Osteoblast (primary cell): ENCODE results near the gene AOPEP. TPM values are rescaled to one million over a fixed set of nuclear protein-coding genes. Genes with fewer than 3 reads are reported as not detected.

Experiments used
- DNase-seq: peaks from one replicate; pipeline ENCODE4 v3.0.0; 2011; ENCODE audit warnings: low spot score, mixed read lengths; ENCODE audit not compliant: insufficient read length; ENCODE audit errors: missing footprints
- H2AFZ ChIP-seq: 2 replicates; pipeline ENCODE4 v1.6.0; 2011; ENCODE audit warnings: mild to moderate bottlenecking, low read length
- H3K27ac ChIP-seq: 2 replicates; pipeline ENCODE4 v1.5.1; 2011; ENCODE audit warnings: mild to moderate bottlenecking, low read depth, low read length, moderate library complexity
- H3K27me3 ChIP-seq: 2 replicates; pipeline ENCODE4 v1.6.0; 2012; ENCODE audit warnings: mild to moderate bottlenecking, control low read depth, inconsistent platforms, low read length, moderate library complexity; ENCODE audit not compliant: insufficient read depth
- H3K36me3 ChIP-seq: 2 replicates; pipeline ENCODE4 v1.5.1; 2011; ENCODE audit warnings: mild to moderate bottlenecking, low read length, control low read depth, moderate library complexity; ENCODE audit not compliant: insufficient read depth
- H3K4me1 ChIP-seq: 2 replicates; pipeline ENCODE4 v1.5.1; 2011; ENCODE audit warnings: mild to moderate bottlenecking, low read length, control low read depth, moderate library complexity; ENCODE audit not compliant: insufficient read depth
- H3K4me2 ChIP-seq: 2 replicates; pipeline ENCODE4 v1.6.0; 2011; ENCODE audit warnings: mild to moderate bottlenecking, low read length; ENCODE audit not compliant: insufficient read depth
- H3K4me3 ChIP-seq: fragments of 200-600 bp; sonication (generic); 3 replicates; pipeline ENCODE4 v1.5.1; 2012; ENCODE audit warnings: mild to moderate bottlenecking, low read length, inconsistent platforms; ENCODE audit not compliant: insufficient read depth
- H3K79me2 ChIP-seq: 2 replicates; pipeline ENCODE4 v1.6.0; 2012; ENCODE audit warnings: mild to moderate bottlenecking, low read length, control low read depth, inconsistent platforms; ENCODE audit not compliant: insufficient read depth
- H3K9me3 ChIP-seq: 2 replicates; pipeline ENCODE4 v1.5.1; 2011; ENCODE audit warnings: low read depth, low read length, control low read depth
- H4K20me1 ChIP-seq: 2 replicates; pipeline ENCODE4 v1.6.0; 2012; ENCODE audit warnings: mild to moderate bottlenecking, low read length, control low read depth; ENCODE audit not compliant: insufficient read depth
- CTCF ChIP-seq: IDR thresholded peaks from 2 replicates; pipeline ENCODE4 v1.5.1; 2011; ENCODE audit warnings: mild to moderate bottlenecking, low read depth, low read length, moderate library complexity; ENCODE audit errors: extremely low read depth
- total RNA-seq: library from RNA; depleted of rRNA; stranded (reverse); fragments of >200 nt; gene quantifications from 2 replicates; pipeline ENCODE4 v1.2.3, GENCODE V29; 2012

Gene AOPEP
- total RNA-seq, 1 donor: 131 TPM

GRCh38 chr9:95021166-95021886 lies 294.8 kb downstream of the AOPEP start:
- H3K27me3 ChIP-seq: no peaks in the 10 kb centered on the region
- peaks cover 81% of the 10 kb centered on the region for H3K4me1 ChIP-seq
- no peak overlapping the region for H3K4me2 ChIP-seq
- H3K36me3 ChIP-seq: peaks cover 79% of the 10 kb centered on the region
- no peak for TF ChIP-seq CTCF
- no peaks in the 10 kb centered on the region for H3K9me3 ChIP-seq
- DNase-seq: no peak
- H3K4me3 ChIP-seq: no peak overlapping the region
- H2AFZ ChIP-seq: no peak overlapping the region
- H4K20me1 ChIP-seq: peaks cover 15% of the 10 kb centered on the region
- peaks cover 89% of the 10 kb centered on the region for H3K79me2 ChIP-seq
- H3K27ac ChIP-seq: peak overlapping the region; percentile 89

- H3K4me3 ChIP-seq: no peak overlapping the region
- no peaks in the 10 kb centered on the region for H3K27me3 ChIP-seq
- no peak for TF ChIP-seq CTCF
Measured at GRCh38 chr9:95022657-95023056, 296.2 kb downstream of the AOPEP start.

GRCh38 chr9:95023217-95024003 lies 296.9 kb downstream of the AOPEP start:
- no peaks in the 10 kb centered on the region for H3K9me3 ChIP-seq
- H3K4me3 ChIP-seq: peak overlapping the region; percentile 33
- H4K20me1 ChIP-seq: peaks cover 22% of the 10 kb centered on the region
- H3K4me1 ChIP-seq: peaks cover 78% of the 10 kb centered on the region
- no peak for TF ChIP-seq CTCF
- DNase-seq: no peak
- H3K4me2 ChIP-seq: peak overlapping the region; percentile 53
- peak overlapping the region; percentile 89 for H3K27ac ChIP-seq
- no peaks in the 10 kb centered on the region for H3K27me3 ChIP-seq
- peaks cover 80% of the 10 kb centered on the region for H3K36me3 ChIP-seq
- no peak overlapping the region for H2AFZ ChIP-seq
- peaks cover 97% of the 10 kb centered on the region for H3K79me2 ChIP-seq

More at GRCh38 chr9:95022657-95023056, 296.2 kb downstream of the AOPEP start:
- Histone ChIP-seq H3K79me2 (peaks cover 94% of the 10 kb centered on the region), H4K20me1 (peaks cover 17% of the 10 kb centered on the region), H3K36me3 (peaks cover 77% of the 10 kb centered on the region), H3K4me1 (peaks cover 79% of the 10 kb centered on the region), H3K9me3 (no peaks in the 10 kb centered on the region), H3K27ac (peak overlapping the region; percentile 89), H2AFZ (no peak overlapping the region), H3K4me2 (peak overlapping the region; percentile 43)
- no peak for DNase-seq

GRCh38 chr9:95024097-95024671 lies 297.7 kb downstream of the AOPEP start:
- Histone ChIP-seq H3K4me3 (peak overlapping the region; percentile 33), H3K9me3 (no peaks in the 10 kb centered on the region), H3K79me2 (peaks cover 98% of the 10 kb centered on the region), H3K36me3 (peaks cover 81% of the 10 kb centered on the region), H4K20me1 (peaks cover 21% of the 10 kb centered on the region), H3K27me3 (no peaks in the 10 kb centered on the region), H3K27ac (peak overlapping the region; percentile 89), H3K4me2 (peak overlapping the region; percentile 53), H3K4me1 (peaks cover 78% of the 10 kb centered on the region), H2AFZ (no peak overlapping the region)
- no peak for TF ChIP-seq CTCF
- no peak for DNase-seq
